ENCODE measurements around the gene CRACR2A.

CRACR2A gene

DNA sequence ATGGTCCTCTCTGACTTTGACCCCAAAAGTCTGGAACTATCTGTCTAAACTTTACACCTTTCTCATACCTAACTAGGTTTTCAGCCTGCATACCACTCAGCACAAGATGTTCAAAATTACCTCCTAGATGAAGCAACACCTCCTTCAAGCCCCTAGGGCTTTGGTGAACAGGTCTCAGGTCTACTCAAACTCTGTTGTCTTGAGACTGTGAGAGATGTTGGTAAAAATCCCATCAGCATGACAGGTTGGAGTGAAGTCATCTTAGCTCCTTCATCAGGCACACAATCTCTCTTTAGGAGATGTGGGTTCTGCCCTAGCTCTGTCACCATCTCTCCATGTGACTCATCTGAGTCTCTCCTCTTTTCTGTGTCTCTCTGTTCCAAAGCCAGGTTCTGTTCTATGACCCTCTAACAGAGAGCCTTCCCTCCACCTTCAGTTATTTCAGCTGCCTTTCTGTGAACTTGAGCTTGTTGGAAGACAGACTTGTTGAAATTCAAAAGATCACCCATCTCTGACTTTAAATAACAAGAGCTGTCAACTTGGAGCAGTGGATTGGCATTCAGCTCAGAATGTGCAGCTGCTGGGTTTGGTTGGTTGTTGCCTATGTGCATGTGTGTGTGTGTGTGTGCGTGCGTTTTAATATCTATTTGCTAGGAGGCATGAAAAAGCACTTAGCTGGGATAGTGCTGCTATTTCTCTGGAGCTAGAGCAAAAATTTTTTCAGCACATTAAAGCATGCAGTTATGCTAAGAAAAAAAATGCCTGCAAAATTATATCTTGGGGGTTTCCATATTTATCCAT is 130.7 kb downstream of the CRACR2A start:
- no peak for DNase-seq (ENCODE audit: low read depth in 3 of 3)

DNA sequence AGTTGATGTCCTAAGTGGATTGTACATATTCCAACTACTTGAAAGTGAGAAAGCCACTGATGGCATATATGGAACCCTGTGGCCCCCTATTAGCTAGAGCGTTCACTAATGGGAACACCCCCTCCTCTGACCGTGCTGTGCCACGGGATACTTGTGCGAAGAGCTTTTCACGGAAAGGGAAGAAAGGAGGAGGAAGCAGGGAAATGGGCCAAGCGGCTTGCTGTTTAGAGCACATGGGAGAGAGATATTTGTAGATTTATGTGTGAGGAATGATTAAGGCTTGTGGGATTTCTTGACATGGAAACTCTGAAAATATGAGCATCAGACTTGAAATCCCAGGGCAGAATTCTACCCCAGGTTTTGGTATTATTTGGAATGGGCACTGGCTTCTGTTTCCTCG is 132.1 kb downstream of the CRACR2A start:
- no peak for DNase-seq (ENCODE audit: low read depth in 3 of 3)

DNA sequence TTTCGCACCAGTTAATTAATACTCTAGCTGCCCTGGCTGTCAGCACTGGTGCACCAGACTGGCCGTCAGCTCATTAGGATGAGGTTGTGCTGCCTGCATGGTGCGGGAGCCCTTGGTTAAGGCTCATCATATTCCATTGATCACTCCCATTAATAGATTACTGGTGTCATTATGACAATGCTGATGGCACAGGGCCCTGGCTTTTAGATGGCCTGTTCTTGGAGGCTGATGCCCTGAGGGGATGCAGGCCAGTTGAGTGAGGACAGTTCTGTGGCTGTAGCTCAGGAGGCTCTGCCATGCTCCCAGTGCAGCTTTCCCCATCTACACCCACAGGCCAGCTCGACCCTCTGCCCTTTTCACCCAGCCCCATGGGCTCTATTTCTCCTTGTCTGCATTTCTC is 135.3 kb downstream of the CRACR2A start:
- DNase-seq (ENCODE audit: low read depth in 3 of 3), result no peak

DNA sequence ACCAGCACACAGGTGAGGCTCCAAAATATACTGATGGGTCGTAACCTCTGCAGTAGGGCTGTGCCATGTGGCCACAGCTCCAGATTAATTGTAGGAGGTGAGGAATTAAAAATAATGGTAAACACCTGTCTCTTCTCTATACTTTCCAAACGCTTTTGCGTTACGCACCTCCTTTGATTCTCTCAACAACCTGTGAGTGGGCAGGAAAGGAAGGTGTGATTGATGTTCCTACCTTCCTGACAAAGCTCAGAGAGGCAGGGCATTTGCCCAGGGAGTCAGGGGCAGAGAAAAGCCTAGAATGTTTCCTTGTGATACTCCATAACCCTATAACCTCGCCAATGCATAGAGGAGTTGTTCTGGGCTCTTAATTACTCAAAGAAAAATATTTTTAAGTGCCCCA is 137.0 kb downstream of the CRACR2A start:
- DNase-seq (ENCODE audit: low read depth in 3 of 3), result no peak

DNA sequence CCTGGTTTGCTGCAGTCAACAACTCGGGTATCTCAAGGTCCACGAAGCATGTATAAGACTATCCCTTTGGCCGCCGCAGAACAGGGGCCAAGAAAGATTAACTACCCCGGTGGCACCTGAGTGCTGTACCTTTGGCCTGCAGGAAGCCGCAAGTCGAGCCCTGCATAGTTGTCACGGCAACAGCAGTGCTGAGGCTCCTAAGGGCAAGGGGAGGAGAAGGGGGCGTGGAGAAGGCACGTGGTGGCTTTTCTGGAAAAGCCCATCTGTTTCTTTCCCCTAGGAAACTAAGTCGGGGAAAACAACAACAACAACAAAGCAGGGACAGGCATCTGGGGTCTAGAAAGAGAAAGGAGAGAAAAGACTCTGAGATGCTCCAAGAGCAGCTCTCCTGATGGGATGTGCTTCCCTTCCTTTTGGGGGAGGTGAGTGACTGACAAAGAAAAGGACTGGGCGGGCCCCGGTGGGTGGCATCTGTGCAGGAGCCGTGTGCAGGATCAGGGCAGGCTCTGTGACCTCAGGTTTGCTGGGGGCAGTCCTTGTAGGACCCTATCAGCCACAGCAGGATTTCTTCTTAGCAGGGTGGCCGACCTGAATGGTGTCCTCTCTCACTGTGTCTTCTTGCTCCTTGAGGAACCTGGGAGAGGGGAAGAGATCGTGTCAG is 138.0 kb downstream of the CRACR2A start:
- no peak for DNase-seq (ENCODE audit: low read depth in 3 of 3)

DNA sequence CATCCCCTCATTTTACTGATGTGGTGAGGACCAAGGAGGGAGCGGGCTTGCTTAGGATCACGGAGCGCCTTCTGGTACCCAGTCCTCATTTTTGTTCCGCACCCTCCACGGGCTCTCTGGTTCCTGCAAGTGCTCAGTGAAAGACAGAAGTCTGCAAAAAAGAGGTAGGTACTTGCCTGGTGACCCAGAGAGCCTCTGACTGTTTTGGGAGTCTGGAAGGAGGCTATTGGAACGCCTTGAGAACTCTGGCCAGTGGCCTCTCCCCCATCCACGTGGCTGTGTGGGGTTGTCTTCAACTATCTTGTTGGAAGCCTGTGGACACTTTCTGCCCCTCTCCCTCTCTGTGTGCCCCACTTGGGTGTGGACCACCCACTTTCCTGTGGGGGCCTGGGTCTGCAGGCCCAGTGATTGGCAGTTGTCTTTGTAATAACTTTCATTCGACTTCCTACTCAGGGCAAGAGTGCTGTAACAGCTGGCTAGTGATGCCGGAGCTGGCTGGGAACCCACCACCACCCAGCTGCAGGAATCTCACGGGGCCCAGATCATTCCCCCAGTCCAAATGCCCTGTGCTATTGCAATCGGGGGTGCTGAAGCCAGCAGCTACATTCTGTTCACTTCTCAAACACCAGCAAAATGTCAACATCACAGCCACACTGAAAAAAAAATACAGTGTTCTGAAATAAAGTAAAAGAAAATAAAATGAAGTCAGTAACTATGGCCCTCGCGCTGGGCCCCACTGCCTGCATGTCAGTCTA is 139.1 kb downstream of the CRACR2A start:
- no peak for DNase-seq (ENCODE audit: low read depth in 3 of 3)

DNA sequence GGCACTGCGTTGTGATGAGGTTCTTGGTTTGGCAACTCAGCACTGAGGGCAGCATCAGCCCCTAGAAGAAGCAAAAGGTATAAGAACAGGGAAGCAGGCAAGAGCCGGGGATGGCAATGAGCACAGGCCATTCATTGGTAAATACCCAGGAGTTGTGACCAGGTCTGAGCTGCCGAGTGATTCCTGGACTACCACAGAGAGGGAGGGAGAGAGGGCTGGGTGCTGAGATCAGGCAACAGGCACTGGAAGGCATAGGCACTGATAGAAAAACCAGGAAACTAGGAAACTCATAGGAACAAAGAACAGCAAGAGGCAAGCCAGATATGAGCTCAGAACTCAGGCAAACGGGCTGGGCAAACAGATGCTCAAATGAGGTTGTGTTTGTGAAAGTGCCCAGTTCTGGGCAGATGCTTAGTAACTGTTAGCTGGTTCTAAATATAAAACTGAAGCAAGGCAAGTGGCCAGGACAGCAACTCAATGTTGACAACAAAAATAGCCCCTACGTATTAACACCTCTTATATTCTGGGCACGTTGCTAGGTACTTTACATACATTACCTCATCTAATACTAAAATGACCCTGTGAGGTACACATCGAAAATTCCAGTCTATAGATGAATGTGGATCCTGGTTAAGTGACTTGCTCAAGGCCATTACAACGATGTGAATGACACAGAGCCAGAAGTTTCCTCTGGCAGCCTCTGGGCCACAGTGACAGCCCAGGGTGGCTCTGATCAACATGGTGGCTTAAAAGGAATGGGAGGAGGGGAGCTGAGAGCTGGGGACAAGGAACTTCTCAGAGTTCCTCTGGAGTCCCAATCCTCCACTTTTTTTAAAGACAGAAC is 140.8 kb downstream of the CRACR2A start:
- no peak for DNase-seq (ENCODE audit: low read depth in 3 of 3)

DNA sequence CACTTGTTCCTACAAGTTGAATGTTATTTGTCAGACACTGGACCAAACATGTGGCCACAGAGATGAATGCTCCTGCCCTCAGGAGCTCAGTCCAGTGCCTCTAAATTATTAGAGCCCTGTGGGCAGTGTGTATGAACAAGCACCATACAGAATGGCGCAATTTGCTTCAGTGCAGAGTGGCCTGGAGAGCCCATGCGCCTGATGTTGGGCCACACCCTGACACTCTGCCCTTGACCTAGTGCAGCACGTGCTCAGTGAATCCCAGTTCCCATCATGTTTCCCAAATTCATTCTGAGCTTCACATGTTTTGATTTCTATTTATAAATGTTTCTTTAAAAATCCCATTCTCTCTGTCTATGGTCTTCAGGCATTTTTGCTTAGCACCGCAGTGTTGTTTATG is 145.1 kb downstream of the CRACR2A start:
- DNase-seq (ENCODE audit: low read depth in 3 of 3), result no peak

DNA sequence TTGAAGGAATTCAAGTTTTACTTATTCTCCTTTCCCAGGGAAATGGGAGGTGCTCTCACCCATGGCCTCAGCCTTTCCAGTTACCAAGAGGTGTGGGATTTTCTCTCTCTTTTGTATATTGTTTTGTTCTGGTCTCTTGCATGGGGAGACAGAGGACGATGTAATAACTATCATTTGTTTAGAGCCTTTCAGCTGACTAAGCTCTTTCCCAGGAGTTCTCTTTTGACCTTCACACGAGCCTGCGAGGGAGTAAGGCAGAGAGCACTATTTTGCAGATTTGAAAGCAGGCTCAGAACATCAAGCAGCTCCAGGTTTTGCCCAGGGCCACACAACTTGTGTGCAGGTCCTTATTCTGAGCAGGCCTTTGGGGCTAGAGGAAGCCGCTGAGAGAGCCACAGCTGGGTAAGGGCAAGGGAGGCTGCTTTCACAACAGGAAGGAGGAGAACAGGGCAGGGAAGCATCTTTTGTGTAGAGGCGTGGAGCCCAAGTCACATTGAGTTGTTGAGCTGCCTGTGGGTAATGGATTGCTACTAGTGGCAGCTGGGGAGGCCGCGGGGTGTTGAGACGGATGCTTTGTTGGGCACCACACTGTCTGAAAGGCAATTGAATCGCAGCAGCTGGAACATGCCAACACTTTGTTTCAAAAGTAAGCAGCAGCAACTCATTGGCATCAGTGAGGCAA is 145.7 kb downstream of the CRACR2A start:
- no peak for DNase-seq (ENCODE audit: low read depth in 3 of 3)

DNA sequence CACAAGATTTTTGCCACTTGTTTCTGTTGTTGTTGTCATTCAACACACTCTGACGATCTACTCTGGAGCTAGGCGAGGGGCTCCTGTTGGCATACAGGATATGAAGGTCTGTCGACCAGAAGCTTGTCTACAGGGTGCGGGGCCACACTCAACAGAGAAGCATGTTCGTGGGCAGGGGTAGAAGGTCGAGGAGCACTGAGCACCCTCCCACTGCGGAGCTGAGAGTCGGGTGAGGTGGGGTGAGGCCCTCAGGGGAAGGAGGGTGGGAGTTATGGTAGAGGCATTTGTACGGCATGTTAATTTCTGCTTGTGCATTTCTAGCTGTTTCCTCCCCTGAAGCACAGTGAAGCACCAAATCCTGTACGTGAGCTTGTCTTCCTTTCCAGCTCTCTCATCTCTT is 146.8 kb downstream of the CRACR2A start:
- no peak for DNase-seq (ENCODE audit: low read depth in 3 of 3)

DNA sequence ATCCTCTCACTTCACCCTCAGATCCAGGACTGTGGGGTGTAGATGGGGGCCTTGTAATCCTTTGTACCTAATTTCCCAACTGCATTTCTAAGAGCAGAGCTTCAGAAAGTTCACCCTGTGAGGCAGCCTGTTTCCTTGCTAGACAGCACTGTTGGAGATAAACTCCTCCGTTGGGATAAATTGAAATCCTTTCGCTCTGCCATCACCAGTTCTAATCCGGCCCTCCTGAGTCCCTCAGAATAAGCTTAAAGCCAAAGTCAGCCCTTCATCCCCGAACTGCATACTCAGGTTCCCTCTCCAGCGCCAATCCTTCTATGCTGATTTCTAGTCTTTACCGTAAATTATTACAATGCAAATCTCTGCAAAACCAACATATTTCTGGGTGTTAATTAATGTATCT is 147.2 kb downstream of the CRACR2A start:
- DNase-seq (ENCODE audit: low read depth in 3 of 3), result no peak

DNA sequence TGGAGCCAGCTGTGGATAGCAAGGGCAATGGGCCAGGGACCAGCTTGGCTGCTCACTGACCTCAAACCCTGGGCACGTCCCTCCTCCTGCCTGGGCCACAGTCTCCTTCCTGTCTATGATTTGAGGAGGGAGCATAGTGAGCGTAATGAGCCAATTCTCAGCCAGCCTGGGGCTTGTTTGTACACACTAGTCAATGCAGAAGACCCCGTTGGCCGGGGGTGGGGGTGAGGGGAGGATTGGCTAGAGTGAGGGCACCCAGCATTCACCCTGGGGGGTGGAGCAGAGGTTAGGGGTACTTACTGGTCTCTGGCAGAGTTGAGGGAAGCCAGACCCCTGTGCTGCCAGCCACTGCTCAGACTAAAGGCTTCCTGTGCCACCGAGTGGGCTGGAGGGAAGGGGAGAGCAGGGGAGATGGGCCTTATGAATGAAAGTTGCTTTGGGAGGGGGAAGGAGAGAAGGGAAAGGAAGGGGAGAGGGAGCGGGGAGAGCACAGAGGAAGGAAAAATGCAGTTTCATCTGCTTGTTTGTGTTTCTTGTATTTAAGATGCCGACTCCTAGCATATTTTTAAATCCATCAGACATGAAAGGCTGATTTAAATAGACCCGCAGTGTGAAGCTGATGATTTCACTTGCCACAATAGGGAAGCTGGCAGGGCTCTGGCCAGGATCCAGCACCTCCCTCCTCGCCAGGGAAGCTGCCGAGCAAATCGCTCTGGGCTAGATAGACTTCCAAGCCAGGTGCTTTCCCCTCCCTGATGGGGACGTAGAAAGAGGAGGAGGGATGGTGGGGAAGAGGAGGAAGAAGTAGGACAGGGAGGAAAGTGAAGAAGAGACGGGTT is 147.9 kb downstream of the CRACR2A start:
- DNase-seq (ENCODE audit: low read depth in 3 of 3), result no peak

DNA sequence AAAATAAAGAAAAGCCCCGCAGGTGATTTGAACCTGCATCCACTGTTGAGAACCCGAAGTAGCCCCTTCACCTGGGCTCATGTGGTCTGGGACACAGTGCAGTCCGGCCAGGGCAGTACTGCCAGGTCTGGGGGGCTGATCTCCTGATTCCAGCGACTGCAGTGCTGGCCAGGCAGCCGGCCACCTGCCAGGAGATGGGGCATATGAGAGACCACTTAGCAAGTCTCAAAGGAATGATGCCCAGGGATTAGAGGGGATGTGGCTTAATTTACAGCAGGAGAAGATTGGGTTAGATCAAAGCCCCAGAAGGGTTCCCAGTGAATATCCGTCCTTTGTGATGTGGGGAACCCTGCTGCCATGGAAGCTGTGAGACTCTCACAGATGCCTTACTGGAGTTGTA is 148.6 kb downstream of the CRACR2A start:
- DNase-seq (ENCODE audit: low read depth in 3 of 3), result no peak

DNA sequence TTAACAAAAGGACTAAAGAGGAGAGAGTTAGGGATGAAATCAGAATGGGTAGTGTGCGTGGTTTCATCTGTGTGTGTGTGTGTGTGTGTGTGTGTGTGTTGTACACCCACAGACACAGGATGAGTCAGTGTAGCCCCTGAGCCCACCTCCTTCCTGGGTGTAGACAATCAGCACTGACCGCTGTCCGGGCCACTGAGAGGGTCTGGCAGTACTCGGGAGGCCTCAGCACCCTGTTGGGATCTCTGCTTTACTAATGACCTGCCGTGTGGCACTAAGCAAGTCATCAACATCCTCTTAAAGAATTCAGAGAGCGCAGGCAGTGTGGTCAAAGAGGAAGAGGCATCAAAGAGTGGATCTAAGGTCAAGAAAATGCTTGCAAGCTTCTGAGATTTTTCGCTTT is 149.3 kb downstream of the CRACR2A start:
- DNase-seq (ENCODE audit: low read depth in 3 of 3), result no peak

DNA sequence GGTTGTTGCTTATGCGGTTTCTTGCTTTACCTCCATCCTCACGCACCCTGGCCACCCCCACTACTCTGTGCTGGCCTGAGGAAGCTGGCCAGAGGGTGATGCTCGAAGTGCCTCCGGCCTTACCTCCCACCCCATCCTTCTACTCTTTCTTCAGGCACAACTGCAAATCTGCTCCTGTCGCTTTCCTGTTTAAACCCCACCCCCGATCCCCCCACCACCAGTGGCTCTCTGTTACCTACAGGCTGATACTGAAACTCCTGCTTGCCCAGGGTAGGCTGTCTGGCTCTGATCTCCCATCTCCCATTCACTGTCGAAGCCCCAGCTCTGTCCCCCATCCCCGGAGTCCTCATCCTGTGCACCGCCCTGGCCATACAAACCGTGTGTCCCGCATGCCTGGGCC is 150.4 kb downstream of the CRACR2A start:
- DNase-seq (ENCODE audit: low read depth in 3 of 3), result no peak

DNA sequence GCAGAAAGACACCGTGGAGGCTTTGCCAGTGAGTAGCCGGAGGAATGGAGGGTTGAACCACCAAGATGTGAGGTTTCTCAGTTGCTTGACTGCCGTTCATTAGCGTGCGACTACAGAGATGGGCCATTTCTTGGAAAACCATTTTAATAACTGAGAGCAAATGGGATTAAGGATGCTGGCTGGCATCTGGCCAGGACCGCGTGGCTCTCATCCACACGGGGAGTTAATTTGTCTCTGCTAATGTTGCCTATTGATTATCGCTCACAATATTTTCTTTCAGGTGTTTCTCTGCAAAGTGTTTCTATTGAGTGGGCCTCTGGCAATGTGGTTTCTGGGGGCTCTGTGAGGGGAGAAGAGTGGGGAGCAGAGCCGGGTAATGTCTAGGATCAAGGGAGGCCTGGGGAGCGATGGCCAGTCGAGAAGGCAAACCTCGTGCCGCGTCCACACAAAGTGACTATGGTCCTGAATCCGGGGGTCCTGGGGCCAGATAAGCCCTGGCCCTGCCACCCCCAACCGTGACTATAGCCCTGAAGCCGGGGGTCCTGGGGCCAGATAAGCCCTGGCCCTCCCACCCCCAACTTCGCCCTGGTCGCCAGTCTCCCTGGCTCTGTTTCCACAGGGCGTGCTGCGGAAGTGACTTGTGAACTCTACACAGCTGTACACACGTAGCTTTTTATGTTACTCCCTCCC is 151.3 kb downstream of the CRACR2A start:
- no peak for DNase-seq (ENCODE audit: low read depth in 3 of 3)

DNA sequence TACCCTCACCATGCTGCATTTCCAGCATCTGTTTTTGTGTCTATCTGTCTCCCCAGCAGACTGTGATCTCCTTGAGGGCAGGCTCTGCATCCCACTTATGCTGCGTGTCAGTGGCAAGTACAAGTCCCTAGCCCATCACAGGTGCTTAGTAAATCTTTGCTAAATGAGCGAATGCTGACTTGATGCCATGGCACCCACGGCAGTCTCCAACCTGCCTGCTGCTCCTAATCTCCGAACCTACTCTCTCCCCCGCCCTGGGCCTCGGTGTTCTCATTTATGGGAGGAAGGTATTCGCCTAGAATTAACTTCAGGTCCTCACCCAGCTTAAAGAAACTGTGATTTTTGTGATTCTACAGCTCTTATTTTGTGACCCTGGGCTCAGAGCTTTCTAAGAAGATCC is 152.0 kb downstream of the CRACR2A start:
- no peak for DNase-seq (ENCODE audit: low read depth in 3 of 3)

DNA sequence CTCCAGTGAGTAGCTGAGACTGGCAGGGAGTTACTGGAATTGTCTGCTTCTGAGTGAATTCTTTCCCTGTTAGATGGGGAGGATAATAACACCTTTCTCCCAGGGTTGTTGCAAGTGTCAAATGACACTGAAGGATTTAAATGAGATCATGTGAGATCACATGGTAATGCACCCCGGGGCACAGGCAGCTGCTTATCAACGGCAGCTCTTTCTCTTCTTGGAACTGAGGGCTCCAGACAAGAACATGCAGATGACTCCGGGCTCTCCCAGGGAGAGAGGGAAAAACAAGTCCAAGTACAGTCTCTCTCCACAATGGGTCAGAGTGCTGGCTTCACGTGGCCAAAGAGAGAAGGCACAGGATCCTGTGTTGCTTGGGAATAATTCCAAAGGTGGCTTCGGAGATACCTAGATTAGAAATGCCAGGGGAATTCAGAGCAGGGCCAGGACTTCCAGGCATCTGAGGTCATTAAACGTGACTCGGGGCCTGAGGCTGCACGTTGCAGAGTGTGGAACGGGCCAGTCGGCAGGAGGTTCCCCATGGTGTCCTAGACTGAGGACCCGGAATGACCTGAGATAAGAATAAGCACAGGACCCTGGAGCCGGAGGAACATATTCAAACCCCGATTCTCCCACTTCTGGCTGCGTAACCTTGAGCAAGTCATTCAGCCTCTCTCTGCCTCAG is 152.7 kb downstream of the CRACR2A start:
- DNase-seq (ENCODE audit: low read depth in 3 of 3), result no peak
